GM12874 (cell line): ENCODE data around the gene FGF11.

Source experiments
- TF ChIP-seq, protein P1 (sequence below): IDR thresholded peaks from 2 replicates; pipeline ENCODE4 v1.5.1; 2011; ENCODE audit warnings: low read depth, mild to moderate bottlenecking, control low read depth, low read length, moderate library complexity; ENCODE audit not compliant: insufficient read depth

FGF11 gene

DNA sequence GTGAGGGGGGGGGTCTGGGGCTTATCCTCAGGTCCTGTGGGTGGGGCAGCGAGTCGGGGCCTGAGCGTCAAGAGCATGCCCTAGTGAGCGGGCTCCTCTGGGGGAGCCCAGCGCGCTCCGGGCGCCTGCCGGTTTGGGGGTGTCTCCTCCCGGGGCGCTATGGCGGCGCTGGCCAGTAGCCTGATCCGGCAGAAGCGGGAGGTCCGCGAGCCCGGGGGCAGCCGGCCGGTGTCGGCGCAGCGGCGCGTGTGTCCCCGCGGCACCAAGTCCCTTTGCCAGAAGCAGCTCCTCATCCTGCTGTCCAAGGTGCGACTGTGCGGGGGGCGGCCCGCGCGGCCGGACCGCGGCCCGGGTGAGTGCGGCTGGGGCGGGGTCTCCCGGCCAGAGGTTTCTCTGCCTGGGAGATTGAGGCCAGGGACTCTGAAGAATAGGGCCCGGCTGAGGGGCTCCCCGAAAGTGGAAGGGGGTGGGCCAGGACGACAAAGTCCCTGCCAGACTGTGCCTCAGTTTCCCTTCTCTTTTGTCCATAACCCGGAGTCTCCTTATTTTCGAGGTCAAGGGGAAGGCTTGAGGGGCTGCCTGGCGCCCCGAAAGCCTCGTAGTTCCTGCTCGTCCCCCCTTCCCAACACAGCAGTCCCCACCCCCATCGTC is at the start of gene FGF11:
TSS of gene FGF11 (plus strand) at position 51 of the 651 bp plus-strand sequence. CDS start at position 160, 109 bp downstream.
- TF ChIP-seq, protein P1, sequence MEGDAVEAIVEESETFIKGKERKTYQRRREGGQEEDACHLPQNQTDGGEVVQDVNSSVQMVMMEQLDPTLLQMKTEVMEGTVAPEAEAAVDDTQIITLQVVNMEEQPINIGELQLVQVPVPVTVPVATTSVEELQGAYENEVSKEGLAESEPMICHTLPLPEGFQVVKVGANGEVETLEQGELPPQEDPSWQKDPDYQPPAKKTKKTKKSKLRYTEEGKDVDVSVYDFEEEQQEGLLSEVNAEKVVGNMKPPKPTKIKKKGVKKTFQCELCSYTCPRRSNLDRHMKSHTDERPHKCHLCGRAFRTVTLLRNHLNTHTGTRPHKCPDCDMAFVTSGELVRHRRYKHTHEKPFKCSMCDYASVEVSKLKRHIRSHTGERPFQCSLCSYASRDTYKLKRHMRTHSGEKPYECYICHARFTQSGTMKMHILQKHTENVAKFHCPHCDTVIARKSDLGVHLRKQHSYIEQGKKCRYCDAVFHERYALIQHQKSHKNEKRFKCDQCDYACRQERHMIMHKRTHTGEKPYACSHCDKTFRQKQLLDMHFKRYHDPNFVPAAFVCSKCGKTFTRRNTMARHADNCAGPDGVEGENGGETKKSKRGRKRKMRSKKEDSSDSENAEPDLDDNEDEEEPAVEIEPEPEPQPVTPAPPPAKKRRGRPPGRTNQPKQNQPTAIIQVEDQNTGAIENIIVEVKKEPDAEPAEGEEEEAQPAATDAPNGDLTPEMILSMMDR = no peak

DNA sequence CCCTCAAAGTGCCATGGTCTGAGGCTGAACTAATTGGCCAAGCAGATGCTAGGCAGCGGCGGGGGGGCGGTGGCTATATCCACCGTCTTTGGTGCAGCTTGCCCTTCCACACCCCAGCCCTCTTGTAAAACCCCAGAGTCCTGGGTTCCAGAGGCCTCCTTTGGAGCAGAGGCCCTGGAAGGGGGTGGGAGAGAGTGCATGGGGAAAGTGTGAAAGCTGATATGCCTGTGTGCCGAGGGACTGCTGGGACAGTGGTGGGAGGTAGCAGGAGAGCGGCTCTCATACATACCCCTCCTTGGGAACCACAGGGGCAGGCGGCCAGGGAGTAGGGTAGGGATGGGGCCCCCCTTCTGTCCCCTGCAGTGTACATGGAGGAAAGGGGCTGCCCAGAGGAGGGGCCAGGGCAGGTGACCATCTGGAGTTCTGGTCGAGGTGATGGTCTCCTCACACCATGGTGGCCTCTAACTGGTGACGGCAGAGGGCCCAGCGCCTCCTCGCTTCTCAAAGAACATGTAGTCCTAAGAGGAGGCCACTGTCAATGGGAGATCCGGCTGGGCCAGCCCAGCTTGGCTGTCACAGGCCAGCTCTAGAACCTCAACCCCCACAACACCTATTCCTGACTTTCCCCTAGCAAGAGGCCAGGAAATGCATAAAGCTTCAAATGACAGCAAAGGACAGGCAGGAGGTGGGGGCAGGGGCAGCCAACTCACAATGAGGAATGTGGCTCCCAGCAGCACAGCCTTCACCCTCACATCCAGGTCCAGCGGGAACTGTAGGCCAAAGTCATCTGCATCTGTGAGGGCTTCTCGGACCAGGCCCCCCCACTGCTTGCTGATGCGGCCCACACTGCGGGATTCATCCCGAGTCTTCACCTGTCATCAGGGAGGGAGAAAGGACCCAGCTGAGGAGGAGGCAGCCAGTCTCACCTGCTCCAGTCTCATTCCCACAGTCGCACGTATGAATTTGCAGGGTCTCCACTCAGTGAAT is 49.1 kb upstream of the FGF11 start:
- TF ChIP-seq, protein P1 = no peak

DNA sequence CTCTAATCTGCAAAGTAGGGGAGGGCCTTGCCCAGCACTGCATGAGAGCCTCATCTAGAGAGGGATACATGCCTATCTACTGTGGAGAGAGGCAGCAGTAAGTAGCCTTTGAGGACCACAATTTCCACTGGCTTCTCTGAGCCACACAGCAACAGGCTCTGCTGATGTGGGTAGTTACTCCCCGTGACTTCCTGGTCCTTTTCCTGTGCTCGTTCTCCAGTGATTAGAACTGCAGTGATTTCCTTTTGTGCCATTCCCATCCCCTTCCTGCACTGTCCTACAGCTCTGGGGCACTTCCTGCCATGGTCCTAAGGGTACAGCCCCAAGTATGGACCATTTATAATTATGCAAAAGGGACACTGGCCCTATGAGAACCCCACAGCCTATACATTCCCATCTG is 48.0 kb upstream of the FGF11 start:
- TF ChIP-seq, protein P1 = no peak

DNA sequence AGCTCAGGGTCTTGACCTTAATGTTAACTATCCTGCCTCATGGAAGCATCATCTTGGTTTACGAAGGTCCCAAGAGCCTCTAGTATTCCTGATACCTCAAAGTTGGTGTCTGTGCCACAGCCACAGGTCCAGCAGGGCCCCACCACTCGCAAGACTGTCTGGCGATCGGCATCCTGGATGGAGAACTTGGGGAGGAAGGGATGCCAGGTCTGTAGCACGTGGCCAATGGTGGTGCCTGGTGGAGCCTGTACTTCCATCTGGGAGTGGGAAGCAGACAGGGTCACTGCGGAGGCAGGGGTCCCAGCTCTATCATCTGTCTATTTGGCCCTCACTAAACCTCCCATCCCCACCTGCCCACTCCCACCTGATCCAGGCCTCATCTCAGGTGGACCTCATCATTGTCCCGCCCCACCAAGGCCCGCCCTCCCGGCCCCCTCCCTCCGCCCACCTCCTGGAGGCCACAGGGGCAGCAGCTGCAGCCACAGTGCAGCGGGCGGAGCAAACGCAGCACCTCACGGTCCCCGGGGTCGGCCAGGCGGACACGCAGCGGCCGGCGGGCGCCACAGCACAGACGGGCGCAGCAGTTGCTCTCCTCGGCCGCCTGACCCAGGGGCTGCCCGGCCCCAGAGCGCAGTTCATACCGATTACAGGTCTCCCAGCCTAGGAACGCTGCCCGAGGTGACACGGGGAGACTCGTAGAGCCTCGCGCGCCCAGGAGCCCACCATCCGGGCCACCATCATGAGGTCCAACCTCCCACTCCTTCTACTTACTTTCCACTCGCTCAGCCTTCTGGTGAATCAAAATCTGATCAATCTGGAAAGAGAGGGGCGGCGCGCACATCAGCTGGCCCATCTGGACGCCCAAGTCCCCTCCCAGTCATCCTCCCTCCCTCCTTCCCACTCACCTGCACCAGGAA is 46.4 kb upstream of the FGF11 start:
- TF ChIP-seq, protein P1 = no peak

DNA sequence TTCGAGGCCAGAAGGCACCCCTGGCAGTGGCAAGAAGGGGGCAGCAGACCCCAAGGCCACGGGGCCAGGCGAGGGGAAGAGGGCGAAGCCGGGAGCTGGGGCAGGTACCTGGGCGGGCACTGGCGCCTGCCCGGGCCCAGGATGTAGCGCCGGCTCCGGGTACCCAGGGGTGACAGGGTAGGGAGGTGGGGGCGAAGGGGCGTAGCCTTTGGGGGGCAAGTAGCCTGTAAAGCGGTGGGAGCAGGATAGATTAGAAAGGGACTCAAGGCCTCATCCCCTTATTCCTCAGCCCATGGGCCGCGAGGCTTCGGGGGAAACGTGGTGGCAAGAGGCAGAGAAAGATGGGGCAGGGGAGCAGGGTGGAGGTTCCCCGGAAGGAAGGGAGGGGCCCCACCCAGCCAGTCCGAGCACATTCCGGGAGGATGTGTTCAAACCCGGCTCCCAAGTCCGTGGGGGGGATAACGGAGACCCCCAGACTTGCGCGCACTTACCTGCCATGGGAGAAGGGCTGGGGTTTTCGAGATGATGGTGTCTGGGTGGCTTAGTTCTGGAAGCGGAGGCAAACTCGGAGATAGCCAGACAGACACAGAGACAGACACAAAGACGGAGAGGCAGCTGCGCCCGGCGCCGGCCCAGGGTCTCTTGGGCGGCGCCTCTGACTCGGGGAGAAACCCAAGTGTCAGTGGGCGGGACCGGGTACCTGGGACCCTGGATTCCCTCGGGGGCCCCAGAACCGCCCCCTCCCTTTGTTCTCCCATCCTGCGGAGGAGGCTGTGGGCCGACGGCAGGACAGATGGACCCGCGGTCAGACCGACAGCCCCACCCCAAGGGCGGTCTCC is 45.5 kb upstream of the FGF11 start:
- TF ChIP-seq, protein P1 = no peak

DNA sequence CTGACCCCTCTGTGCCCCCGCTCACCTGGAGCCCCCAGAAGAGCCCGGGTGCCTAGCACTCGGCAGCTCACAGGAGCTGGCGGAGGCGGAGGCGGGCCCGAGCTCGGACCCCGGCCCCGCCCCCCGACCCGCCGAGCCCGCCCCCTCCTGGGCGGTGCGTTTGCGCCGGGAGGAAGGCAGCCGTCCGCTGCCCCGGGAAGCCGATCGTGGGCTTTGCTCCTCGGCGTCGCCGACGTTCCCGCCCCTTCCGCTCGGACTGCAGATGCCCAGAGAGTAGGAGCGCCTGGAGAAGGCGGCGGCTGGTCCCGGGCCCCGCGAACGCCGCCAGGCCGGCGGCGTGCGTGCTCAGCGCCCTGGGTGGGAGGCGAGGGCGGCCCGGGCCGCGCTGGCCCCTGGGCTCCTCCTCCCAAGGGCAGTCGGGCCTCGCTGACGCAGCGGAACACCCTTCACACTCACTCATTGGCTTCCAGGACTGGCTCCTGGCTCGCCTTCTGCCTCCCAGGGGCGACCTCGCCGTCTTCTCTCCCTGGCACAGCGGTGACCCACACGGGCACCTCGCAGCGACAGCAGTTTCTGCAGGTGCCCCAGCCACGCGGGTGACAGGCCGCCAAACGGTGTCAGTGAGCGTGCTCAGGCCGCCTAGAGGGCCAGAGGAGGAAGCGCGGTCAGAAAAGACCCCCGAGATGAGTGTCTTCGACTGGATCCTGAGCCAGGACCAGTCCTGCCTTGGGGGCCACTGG is 44.7 kb upstream of the FGF11 start, which contains the start of gene PLSCR3:
TSS of gene PLSCR3 (minus strand) at position 74 of the 740 bp plus-strand sequence. CDS start 415 bp downstream, outside the sequence.
- TF ChIP-seq, protein P1 = peak; percentile 64
